Pons (tissue), 1 donor: Measurements from ENCODE around the gene LRRC34.
A peak's percentile ranks its signal among the peaks of the same experiment; 100 is the strongest.

Experiments
- DNase-seq: peaks from one replicate; pipeline ENCODE4 v3.0.0-alpha.2; 2016; ENCODE audit warnings: low spot score

Gene LRRC34, protein sequence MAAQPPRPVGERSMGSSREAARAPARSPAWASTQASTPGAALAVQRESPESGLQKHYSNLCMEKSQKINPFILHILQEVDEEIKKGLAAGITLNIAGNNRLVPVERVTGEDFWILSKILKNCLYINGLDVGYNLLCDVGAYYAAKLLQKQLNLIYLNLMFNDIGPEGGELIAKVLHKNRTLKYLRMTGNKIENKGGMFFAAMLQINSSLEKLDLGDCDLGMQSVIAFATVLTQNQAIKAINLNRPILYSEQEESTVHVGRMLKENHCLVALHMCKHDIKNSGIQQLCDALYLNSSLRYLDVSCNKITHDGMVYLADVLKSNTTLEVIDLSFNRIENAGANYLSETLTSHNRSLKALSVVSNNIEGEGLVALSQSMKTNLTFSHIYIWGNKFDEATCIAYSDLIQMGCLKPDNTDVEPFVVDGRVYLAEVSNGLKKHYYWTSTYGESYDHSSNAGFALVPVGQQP

DNA sequence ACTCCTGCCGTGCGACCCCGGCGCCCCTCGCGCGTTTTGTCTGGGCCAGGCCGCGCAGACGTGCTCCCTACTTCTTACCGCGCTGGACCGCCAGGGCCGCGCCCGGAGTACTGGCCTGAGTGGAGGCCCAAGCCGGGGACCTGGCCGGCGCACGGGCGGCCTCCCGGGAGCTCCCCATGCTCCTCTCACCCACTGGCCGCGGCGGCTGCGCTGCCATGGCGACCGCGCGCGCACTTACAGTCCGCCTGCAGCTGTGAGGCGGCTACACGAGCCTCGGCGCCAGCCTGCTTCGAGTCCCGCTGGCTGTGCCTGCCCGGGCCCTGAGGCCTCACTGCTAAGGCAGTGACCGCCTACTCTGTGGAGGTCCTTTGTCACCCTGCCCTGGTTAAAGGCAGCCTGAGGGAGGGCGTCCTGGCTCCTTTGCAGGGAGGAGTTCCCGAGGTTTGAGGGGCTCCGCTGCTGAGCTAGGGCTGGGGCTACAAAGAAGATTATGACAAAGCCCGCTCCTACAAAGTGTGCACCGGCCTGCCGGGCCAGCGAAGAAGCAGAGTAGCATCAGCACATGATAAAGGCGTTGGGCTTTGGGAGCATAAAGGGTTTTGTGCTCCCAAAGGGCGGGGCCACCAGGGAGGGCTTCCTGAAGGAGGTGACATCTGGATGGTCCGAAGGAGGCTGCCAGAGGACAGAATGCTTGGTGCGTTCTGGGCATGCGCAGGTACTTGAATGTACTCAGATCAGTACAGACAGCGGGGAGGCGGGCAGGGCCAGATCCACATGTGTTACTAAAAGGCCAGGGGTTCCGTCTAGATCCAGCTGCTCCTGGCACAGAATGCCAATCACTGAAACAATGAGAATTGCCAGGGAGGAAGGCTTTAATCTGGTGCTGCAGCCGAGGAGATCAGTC lies at the start of gene LRRC34, which contains the start of gene LRRIQ4:
TSS of gene LRRC34 (minus strand) at position 573 of the 904 bp plus-strand sequence. CDS start at position 217, 356 bp downstream.
TSS of gene LRRIQ4 (plus strand) at position 539 of the 904 bp plus-strand sequence. CDS start 9,052 bp downstream, outside the sequence.
- peak; percentile 76 for DNase-seq

DNA sequence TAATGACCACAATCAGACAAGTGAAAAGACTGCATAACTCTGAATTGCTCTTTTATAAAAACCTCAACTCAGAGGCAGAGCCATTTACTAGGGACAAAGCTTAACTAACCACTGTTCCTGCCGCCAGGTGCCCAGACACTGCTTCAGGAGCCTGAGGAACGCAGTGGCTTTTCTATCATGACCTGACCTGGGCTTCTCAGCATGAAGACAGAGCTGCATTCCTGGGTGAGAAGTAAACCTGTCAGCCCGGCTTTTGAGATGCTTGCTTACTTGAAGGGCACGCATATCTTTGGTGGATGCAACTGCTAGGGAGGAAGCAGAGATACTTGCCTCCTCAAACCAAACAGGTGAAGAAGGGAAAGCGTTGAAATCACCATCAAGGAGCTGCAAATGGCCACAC lies 49.2 kb upstream of the LRRC34 start:
- DNase-seq, result no peak

DNA sequence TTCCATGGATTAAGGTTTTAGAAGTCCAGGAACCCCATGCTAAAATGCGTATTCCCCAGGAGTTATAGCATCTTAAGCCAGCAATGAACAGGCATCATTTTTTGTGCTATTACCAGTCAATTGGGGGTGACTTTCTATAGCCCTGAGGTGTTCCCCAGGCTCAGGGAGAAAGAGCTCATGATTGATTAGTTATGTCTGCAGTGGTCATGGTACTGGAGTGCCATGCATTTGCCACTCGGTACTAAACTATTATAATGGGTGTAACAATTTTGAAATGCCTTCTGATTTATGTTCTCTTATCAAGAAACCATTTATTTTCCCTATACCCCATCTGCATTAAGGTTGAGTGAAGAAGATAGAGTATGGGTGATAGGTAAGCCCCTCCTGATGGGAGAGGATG lies 45.1 kb upstream of the LRRC34 start:
- DNase-seq, result no peak

DNA sequence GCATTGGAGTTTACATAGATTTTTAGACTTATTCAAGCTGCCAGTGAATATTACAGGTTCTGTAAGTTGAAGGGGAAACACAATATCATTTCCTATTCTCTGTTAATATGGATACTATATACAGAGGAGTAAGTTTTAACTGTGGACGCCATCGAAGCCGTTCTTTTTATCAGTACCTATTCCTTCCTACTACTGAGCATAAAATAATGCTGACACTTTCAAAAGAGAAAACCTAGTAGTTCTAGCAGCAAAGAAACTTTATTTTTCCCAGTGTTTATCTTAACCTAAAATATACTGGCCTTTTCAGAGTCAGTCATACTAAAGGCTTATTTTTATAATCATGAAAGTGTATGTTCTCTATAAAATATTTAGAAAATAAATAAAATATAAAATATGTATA lies 42.8 kb upstream of the LRRC34 start:
- no peak for DNase-seq

DNA sequence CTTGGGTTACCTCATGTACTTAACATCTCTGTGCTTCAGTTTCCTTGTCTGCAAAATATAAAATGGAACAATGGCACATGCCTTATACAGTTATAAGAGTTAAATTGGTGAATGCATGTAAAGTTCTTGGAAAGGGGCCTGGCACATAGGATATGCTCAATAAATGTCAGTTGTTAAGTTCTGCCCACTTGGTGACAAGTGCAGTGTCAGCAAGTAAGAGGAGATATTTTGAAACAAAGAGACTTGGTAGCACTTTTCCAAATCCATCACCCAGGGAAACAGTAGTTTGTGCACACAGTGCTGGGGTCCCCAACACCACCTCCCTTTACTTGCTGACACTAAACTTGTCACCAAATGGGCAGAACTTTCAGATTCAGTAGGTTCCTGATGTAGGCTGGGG lies 37.9 kb upstream of the LRRC34 start:
- no peak for DNase-seq

DNA sequence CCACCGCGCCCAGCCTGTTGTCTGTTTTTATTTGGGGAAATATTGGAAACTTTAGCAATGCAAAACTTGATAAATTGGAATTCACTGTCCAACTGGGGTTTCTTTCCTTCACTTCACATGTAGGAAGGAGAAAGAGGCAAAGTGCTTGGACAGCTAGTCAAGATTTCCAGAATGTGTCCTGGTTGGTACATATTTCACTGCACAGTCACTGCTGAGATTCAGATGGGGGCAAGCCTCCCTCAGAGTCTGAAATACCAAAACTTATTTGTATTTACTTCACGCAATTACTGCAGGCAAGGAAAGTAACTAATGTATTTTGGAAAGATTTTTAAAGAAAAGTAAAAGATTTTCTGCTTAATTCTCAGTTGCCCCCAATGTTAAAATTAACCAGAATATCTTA lies 36.0 kb upstream of the LRRC34 start:
- DNase-seq, result no peak

DNA sequence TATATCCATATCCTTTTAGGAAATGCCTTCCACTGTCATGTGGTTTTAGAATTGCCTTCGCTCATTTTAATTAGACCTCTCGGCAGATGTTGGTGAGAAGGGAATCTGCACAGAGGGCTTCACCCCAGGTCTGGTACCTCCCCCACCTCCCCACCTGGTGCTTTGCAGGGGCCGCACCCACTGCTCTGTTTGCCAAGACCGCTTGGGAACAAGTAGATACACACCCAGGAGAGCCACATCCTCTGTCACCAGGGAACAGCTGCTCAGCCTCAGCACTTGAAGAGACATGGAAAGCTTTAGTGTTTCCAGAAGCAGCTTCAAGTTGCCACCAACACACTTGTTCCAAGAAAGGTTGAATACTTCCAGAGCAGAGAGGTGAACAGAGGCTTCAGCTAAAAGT lies 35.2 kb upstream of the LRRC34 start:
- DNase-seq, result no peak

DNA sequence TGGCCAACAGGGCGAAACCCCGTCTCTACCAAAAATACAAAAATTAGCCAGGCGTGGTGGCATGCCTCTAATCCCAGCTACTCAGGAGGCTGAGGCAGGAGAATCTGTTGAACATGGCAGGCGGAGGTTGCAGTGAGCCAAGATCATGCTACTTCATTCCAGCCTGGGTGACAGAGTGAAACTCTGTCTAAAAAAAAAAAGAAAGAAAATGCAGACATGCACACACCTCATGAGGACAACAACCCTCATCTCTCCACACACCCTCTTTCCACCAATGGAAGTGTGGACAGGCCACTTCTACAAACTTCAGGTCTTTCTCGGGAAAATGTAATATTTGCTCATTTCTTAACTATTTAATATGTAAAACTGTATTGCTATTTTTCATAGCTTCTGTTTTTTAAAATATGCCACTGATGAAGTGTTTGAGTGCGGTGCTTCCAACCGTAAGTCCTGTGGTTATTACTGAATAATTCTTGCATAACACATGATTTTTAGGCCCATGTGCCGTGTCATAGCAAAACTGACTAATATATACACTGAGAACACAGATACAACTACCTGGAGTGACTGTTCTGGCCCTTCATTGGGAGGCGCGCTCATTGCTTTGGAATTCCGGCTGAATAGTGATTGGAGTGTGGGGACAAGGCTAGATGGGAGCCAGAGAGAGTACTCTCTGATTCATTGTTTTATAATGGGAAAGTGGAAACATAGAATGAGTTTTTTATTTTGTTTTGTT lies 33.9 kb upstream of the LRRC34 start:
- DNase-seq, result no peak

DNA sequence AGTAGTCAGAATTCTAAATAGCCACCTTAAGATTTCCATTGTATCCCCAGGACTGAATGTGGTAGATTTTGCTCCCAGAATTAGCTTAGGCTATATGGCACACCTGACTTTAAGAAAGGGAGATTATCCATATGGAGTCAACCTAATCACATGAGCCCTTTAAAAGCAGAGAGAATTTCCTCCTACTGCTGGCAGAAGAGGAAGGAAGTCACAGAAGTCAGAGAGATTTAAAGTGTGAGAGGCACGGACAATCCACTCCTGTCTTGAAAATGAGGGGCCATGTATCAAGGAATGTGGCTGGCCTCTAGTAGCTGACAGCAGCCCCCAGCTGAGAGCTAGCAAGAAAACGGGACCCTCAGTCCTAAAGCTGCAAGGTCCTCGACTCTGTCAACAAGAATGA lies 30.3 kb upstream of the LRRC34 start:
- DNase-seq, result no peak

DNA sequence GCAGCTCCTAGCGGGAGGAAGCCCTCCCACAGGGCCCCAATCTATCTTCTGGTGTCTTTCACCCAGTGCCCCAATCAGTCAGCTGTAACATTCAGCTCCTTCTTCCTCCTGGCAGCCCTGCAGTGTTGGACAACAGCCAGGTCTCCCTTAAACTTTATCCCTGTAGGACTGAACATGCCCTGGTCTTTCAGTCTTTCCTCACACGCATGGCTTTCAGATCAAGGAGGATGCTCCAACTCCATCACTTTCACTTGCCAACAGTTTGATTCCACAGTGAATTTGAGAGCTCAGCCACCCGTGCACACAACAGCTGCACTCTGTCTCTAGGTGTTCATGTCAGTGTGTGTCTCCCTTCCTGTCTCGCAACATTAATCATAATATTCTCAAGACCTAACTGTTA lies 28.5 kb upstream of the LRRC34 start:
- no peak for DNase-seq

DNA sequence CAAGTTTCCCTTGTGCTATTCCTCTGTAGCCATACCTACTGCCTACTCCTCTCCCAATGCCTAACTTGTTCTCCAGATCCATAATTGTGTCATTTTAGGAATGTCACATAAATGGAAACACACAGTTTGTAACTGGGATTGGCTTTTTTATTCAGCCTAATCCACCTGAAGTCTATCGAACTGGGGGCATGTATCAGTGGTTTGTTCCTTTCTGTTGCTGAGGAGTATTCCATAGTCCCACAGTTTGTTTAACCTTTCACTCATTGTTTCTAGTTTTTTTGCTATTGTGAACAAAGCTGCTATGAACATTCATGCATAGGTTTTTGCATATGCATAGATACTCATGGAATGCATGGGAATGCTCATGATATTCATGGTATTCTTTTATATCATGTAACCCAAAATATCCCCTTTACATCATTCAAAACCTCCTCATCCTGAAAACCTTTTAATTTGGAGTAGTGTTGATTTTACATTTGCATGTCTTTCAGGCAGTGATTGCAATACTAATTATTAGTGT lies 25.9 kb upstream of the LRRC34 start:
- no peak for DNase-seq

DNA sequence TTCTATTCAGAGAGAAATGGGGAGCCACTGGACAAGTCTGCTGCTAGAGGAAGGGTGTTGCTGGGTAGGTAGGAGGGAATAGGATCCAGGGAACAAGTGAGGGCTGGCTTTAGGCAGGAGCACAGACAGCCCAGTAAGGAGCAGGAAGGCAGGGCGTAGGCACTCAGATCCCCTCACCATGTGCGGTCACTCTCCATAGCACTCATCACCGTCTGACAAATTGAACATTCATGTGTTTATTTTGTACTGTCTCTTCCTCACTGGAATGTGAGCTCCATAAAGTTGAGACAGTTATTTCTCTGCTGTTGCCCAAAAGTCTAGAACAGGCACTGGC lies 24.2 kb upstream of the LRRC34 start:
- no peak for DNase-seq

DNA sequence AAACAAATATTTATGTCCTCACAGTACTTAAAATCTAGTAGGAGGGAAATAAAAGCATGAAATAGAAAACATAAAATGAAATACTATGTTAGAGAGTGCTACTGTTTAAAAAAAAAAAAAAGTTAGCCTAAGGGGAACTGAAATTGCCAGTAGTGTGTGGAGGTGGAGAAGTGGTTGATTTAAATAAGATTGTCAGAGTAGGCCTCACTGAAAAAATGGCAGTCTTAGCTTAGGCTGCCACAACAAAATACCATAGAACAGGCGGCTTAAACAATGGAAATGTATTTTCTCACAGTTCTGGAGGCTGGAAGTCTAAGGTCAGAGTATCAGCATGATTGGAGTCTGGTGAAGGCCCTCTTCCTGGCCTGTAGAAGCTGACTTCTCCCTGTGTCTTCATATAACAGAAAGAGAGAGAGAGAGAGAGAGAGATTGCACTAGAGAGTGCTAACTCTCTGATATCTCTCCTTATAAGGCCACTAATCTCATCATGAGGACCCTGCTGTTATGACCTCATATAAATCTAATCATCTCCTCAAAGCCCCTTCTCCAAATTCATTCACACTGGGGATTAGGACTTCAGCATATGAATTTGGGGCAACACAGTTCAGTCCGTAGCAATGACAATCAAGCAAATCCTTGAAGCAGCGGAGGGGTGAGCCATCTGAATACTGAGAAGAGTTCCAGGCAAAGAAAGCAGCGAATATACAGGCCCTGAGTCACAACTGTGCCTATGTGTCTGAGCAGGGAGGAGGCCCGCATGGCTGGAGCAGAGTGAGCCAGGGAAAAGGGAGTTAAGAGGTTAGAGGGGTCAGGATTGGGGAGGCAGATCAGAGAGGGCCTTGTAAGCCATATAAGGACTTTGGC lies 23.6 kb upstream of the LRRC34 start:
- DNase-seq, result no peak

DNA sequence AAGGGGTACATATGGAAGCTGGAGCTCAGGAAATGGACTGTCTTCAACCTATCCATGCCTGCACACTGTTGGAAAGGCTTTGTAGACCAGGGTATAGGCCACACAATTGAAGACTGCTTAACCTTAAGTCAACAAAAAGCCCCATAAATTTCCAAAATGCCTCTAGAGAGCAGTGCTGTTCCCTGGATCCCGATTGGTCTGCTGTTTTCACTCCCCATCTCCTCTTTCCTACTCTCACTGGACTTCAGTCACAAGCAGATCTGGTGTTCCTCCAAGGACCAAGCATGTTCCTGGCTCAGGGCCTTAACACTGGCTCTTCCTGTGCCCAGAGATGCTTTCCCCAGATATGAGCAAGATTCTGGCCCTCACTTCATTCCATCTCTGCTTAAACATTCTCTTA lies 22.8 kb upstream of the LRRC34 start:
- no peak for DNase-seq

DNA sequence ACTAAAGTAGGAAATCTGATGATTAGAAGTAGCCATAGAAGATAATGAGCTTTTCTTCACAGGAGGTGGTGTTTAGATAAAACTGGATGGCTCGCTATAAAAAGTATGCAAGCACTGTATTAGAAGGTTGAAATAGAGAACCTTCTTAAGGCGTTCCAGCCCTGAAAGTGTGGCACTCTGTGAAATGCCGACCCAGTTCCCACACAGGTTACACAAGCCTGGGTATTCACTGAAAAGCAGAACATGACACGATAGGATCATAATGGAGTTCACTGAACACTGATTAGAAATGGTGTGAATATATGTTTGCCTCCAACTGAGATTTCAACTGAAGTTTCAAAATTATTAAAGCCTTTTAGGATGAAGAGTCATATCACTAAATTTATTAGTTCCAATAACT lies 15.0 kb upstream of the LRRC34 start:
- no peak for DNase-seq

DNA sequence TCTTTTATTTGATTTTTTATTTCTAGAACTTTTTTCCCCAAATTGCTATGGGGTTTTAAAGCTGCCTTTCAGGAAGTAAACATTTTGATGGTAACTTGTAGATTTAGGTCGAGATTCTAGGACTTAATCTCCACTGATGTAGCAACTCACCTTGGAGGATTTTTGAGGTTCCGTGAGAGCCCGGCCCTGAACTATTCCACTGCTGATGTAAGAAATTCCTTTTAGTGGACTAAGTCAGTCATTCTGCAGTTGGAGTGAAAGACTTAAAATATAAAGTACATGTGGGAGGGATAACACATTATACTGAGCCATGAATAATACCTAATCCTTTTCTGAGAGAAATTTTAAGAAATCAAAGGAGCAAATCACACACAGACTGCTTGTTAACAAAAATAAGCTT lies 12.6 kb upstream of the LRRC34 start:
- DNase-seq, result no peak

DNA sequence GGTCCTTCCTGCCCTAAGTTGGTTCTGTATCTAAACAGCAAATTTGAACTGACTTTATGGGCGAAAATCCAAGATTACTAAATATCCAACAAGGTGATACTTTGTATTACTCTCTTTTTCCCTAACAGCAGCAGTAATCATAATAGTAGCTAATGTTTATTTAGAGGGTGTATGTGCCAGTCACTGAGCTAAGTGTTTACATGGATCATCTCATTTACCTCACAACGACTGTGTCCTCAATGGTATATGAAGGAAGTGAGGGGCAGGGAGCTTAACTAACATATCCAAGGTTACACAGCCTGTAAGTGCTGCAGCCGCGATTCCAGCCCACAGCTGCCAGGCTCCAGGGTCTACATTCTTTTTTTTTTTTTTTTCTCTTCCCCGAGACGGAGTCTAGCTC lies 10.3 kb upstream of the LRRC34 start:
- DNase-seq, result no peak

DNA sequence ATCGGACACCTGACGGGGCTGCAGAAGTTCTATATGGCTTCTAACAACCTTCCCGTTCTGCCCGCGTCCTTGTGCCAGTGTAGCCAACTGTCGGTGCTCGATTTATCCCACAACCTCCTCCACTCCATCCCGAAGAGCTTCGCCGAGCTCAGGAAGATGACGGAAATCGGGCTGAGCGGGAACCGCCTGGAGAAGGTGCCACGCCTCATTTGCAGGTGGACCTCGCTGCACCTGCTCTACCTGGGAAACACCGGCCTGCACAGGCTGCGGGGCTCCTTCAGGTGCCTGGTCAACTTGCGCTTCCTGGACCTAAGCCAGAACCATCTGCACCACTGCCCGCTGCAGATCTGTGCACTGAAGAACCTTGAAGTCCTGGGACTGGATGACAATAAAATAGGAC lies 9.8 kb upstream of the LRRC34 start:
- no peak for DNase-seq

DNA sequence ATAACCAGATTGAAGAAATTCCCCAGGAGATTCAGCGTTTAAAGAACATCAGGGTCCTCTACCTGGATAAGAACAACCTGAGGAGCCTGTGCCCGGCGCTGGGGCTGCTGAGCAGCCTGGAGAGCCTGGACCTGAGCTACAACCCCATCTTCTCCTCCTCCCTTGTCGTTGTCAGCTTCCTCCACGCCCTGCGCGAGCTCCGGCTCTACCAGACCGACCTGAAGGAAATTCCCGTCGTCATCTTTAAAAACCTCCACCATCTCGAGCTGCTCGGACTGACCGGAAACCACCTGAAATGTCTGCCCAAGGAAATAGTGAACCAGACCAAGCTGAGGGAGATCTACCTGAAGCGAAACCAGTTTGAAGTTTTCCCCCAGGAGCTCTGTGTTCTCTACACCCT lies 9.4 kb upstream of the LRRC34 start:
- no peak for DNase-seq

DNA sequence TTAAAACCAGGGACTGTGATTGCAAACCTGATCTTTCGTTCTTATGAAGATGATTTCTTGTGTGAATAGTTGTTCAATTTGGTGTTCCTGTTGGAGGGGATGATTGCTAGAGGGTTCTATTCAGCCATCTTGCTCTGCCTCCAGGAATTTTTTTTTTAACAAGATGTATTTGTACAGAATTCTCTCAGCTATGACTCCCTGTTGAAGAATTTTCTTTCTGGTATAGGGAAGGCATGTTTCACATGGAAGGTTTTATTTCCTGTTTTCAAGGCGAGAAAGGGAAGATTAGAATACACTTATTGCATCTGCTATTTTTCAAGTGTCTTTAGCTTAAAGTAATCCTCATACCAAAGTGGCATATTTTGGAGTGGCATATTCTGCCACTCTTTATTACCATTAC lies 5.6 kb upstream of the LRRC34 start:
- no peak for DNase-seq

DNA sequence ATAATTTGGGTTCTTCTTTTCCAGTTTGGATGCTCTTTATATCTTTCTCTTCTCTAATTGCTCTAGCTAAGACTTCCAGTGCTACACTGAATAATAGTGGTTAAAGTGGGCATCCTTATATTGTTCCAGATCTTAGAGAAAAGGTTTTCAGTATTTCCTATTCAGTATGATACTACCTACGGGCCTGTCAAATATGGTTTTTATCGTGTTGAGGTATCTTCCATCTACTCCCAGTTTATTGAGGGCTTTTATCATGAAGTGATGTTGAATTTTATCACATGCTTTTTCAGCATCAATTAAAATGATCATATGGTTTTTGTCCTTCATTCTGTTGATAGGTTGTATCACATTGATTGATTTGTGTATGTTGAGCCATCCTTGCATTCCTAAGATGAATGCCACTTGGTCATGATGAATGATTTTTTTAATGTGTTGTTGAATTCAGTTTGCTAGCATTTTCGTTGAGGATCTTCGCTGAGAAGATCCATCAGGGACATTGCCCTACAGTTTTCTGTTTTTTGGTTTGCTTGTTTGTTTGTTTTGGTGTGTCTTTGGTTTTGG lies 3.0 kb upstream of the LRRC34 start:
- no peak for DNase-seq
